Measurements from ENCODE around the gene ZNF408.
"Not testable (repeated sequence)": the region's sequence is repeated elsewhere in the genome, so short reads cannot be mapped to it uniquely, and the experiment has no call there.

The ZNF408 gene

DNA sequence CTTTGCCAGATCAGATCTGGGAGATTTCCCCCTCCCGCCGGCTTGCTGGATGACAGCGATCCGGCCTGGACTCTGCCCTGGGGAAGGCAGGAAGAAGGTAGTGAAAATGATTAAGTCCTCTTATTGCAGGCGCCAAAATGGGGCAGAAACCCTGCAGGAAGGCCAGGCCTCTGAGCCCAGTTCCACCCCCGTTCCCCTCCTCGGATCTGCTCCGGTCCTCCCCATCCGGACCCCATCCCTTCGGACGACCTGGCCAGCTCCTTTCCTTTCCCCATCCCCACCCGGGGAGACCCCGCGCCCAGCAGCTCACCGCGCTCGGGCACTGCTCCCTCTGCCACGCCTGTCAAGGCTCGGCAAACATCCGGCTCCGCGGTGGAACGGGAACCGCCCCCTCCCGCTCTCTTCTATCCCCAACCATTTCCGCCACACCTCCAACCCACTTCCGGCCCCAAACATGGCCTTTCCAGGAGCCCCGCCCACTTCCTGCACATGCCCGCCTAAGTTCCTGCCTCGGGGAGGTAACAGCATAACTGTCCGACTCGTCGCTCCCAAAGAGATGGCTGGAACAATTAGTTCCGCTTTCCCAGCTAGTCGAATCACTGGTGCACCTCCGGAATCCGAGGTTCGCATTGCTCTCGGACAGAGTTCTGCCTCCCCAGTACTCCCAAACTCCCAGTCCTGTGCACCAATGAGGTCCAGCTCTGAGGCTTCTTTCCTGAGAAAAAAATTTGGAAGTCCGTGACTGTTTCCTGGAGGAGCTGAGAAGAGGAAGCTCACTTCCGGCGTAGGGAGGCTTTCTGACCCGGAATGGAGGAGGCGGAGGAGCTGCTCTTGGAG is at the start of gene ZNF408, which contains the start of gene ARHGAP1:
Gene ZNF408 (plus strand): TSS at position 791 of the 837 bp plus-strand sequence. CDS start 17 bp downstream, at position 808.
Gene ARHGAP1 (minus strand): TSS at position 379 of the 837 bp plus-strand sequence. CDS start 4,512 bp downstream, outside the sequence.
- H3K9me3 Mint-ChIP-seq: no peaks in the 10 kb centered on the region
- H3K27ac Mint-ChIP-seq: peak within 1 kb of the TSS; percentile 99
- no peaks in the 10 kb centered on the region for H3K27me3 Mint-ChIP-seq
- H3K36me3 Mint-ChIP-seq: peaks cover 11% of the 10 kb centered on the region
- peaks cover 55% of the 10 kb centered on the region for H3K4me1 Mint-ChIP-seq
- peak within 1 kb of the TSS; percentile 100 for H3K4me3 Mint-ChIP-seq

DNA sequence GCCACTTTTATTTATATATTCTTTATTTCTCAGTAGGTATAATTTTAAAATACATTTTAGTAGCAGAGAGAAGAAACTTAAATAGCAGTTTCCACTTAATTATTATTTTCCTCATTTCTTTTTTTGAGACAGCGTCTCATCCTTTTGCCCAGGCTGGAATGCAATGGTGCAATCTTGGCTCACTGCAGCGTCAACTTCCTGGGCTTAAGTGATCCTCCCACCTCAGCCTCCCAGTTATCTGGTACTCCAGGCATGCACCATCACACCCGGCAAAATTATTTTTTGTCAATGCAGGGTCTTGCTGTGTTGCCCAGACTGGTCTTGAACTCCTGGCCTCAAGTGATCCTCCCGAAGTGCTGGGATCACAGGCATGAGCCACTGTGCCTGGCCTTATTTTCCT is 45.2 kb upstream of the ZNF408 start:
- Mint-ChIP-seq H3K4me3 (no peak overlapping the region), H3K9me3 (no peaks in the 10 kb centered on the region), H3K27ac (no peak overlapping the region), H3K36me3 (peaks cover 6% of the 10 kb centered on the region), H3K27me3 (no peaks in the 10 kb centered on the region), H3K4me1 (no peaks in the 10 kb centered on the region)

DNA sequence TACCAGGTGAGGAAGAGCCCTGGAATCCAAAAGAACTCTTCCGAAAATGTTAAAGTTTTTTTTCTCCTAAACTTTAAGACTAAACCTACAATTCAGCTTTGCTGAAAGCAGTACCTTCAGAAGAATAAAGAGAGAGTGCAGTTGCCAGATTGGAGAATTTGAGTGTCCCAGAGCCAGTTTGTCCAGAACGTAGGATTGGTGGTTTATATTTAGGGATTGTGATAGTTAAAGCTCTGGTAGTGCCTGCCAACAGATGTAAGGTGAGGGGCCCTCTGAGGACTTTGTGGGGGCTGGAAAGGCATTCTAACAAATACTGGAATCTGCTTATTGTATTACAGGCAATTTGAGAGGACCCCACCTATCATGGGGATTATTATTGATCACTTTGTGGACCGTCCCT is 43.6 kb upstream of the ZNF408 start:
- H3K4me1 Mint-ChIP-seq: no peaks in the 10 kb centered on the region
- no peaks in the 10 kb centered on the region for H3K27me3 Mint-ChIP-seq
- peaks cover 6% of the 10 kb centered on the region for H3K36me3 Mint-ChIP-seq
- H3K9me3 Mint-ChIP-seq: no peaks in the 10 kb centered on the region
- no peak overlapping the region for H3K4me3 Mint-ChIP-seq
- H3K27ac Mint-ChIP-seq: peak overlapping the region; percentile 4

DNA sequence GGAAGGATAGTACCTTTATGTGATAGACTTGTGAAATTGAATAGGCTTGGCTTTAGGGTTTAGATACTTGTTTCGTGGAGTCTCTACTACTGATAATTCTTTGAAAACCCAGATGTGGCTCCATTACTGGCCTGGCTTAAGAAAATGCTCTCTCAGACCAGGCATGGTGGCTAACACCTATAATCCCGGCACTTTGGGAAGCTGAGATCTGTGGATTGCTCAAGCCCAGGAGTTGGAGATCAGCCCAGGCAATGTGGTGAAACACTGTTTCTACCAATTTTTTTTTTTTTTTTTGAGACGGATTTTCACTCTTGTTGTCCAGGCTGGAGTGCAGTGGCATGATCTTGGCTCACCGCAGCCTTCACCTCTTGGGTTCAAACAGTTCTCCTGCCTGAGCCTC is 42.6 kb upstream of the ZNF408 start:
- no peaks in the 10 kb centered on the region for H3K9me3 Mint-ChIP-seq
- no peak overlapping the region for H3K4me3 Mint-ChIP-seq
- no peak overlapping the region for H3K27ac Mint-ChIP-seq
- H3K36me3 Mint-ChIP-seq: peaks cover 6% of the 10 kb centered on the region
- no peaks in the 10 kb centered on the region for H3K4me1 Mint-ChIP-seq
- H3K27me3 Mint-ChIP-seq: no peaks in the 10 kb centered on the region

DNA sequence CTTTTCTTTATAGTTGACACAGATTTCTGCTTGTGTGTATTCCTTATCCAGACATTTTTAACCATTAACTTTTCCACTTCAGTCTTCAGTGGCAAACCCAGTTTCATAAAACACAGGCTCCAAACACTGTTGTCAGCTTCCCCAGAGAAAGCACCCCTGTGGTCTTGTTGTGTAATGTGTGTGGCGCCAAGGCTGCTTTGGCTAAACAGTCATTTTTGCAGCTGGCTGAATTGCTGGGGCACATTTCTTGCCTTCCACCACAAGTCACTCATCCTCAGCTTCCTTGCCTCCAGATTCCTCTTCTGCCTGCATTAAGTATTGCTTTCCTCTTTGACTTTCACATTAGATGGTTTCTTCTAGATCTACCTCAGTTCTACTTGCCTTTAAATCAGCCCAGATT is 40.9 kb upstream of the ZNF408 start:
- Mint-ChIP-seq H3K27me3 (no peaks in the 10 kb centered on the region), H3K9me3 (no peaks in the 10 kb centered on the region), H3K36me3 (peaks cover 13% of the 10 kb centered on the region), H3K27ac (no peak overlapping the region), H3K4me3 (no peak overlapping the region), H3K4me1 (no peaks in the 10 kb centered on the region)

DNA sequence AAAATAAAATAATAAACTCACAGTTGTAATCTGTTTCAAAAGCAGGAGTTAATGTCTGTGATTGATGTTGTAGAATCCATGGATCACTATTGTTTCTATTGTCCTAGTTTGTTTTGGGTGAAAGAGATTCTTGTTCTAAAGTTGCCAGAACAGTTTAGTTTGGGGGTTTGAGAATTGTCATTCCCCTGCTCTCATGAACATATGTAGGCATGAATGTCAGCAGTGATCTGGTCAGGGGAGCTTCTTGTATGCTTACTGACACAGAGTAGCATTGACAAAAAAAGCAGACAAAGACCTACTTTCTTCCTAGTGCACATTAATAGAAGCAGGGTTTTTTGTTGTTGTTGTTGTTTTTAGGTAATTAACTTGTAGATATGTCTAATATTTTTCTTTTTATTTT is 39.0 kb upstream of the ZNF408 start:
- peaks cover 9% of the 10 kb centered on the region for H3K36me3 Mint-ChIP-seq
- no peaks in the 10 kb centered on the region for H3K9me3 Mint-ChIP-seq
- no peaks in the 10 kb centered on the region for H3K27me3 Mint-ChIP-seq
- H3K4me3 Mint-ChIP-seq: no peak overlapping the region
- H3K4me1 Mint-ChIP-seq: no peaks in the 10 kb centered on the region
- no peak overlapping the region for H3K27ac Mint-ChIP-seq

DNA sequence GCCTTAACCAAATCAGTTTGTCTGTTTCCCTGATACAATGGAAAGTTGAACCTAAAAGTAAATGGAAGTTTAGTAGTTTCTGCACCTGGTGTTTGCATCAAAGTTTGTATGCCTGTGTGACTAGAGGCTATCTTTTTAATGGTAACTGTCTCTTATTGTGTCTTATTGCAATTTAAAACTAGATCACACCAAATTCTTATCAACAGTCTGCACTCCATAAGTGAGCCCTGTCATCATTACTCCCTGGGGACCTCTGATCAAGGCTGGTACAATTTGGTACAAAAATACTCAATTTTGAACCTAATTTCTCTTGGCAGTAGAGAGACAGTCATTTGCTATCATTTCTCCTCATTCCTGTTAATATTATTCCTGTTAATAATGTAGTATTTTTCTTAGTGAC is 38.5 kb upstream of the ZNF408 start:
- Mint-ChIP-seq H3K4me3 (no peak overlapping the region), H3K27me3 (no peaks in the 10 kb centered on the region), H3K27ac (no peak overlapping the region), H3K9me3 (no peaks in the 10 kb centered on the region), H3K4me1 (no peaks in the 10 kb centered on the region), H3K36me3 (peaks cover 9% of the 10 kb centered on the region)

DNA sequence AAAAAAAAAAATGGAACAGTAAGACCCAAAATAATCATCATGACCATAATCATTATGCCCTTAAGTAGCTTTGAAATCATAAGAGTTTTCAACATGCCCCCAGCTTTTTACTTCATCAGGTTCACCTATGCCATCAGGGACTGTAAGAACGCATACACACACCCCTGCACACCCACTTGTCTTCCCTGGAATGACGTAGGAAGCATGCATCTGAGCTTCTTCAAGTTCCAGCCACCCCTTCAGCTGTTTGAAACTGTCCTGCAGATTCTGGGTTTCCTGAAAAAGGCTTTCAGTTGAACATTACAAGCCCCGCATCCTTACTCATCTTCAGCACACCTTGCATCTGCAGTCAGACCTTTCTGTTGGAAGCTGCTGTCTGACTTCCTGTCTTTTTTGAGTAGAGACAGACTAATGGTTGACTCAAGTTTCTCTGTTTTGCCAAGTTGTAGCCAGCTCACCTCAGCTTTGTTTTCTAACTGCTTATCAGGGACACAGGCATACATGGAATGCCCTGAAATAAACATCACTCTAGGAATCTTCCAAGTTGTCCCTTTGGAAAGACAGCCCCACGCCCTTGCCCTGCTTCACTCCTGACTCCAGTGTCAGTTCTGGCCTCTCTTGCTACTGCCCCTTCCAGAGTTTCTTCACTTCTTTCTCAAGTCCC is 37.4 kb upstream of the ZNF408 start:
- H3K4me1 Mint-ChIP-seq: no peaks in the 10 kb centered on the region
- H3K27me3 Mint-ChIP-seq: no peaks in the 10 kb centered on the region
- H3K9me3 Mint-ChIP-seq: no peaks in the 10 kb centered on the region
- H3K4me3 Mint-ChIP-seq: no peak overlapping the region
- no peak overlapping the region for H3K27ac Mint-ChIP-seq
- peaks cover 9% of the 10 kb centered on the region for H3K36me3 Mint-ChIP-seq

DNA sequence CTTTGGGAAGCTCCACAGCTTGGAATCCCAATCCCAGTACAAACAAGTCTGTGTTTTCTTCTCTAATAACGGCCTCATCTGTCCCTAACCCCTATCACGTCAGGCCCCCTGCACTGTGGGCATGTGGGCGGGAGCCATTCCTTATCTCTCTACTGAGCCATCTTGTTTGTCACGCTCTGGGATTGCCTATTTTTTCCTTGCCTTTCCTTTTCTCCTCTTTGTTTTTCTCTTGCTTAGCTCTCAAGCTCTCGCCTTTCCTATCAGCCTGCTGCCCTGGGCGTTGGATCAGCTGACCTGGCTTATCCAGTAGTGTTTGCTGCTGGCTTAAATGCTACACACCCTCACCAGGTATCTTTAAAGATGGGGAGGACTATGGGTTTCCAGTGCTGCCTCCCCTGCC is 36.2 kb upstream of the ZNF408 start:
- Mint-ChIP-seq H3K27me3 (no peaks in the 10 kb centered on the region), H3K27ac (no peak overlapping the region), H3K4me1 (peaks cover 7% of the 10 kb centered on the region), H3K9me3 (no peaks in the 10 kb centered on the region), H3K4me3 (no peak overlapping the region), H3K36me3 (peaks cover 14% of the 10 kb centered on the region)

DNA sequence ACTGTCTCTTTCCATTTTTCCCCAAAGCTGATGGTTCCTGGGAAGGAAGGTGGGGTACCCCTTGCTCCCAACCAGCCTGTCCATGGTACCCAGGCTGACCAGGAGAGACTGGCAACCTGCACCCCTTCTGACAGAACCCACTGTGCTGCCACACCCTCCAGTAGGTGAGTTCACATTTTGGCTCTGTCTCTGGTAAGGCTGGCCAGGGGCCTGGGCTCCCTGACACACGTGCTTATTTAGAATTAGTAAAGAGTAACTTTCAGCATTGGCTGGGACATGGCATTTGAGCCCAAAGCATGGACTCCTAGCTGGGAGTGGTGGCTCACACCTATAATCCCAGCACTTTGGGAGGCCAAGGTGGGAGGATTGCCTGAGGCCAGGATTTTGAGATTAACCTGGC is 35.5 kb upstream of the ZNF408 start:
- Mint-ChIP-seq H3K36me3 (peaks cover 13% of the 10 kb centered on the region), H3K9me3 (no peaks in the 10 kb centered on the region), H3K4me1 (peaks cover 14% of the 10 kb centered on the region), H3K27ac (no peak overlapping the region), H3K4me3 (no peak overlapping the region), H3K27me3 (no peaks in the 10 kb centered on the region)

DNA sequence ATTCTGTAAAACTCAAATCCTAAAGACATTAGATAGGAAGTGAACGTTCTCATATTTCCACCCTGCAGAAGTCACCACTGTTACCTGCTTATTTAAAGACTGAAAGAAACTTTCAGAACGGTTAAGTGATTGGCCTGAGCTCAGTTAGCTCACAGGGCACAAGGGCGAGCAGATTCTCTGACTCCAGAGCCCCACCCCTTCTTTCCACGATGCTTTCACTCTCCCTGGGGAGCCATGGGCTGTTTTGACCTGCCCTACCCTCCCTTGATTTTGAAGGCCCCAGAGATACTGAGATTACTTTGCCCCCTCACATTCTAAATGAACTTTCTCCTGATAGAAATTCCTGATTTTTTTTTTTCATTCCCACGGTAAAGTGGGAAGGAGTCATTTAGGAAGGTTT is 34.3 kb upstream of the ZNF408 start:
- Mint-ChIP-seq H3K36me3 (peaks cover 13% of the 10 kb centered on the region), H3K27me3 (no peaks in the 10 kb centered on the region), H3K9me3 (no peaks in the 10 kb centered on the region), H3K27ac (no peak overlapping the region), H3K4me3 (no peak overlapping the region), H3K4me1 (peaks cover 25% of the 10 kb centered on the region)

DNA sequence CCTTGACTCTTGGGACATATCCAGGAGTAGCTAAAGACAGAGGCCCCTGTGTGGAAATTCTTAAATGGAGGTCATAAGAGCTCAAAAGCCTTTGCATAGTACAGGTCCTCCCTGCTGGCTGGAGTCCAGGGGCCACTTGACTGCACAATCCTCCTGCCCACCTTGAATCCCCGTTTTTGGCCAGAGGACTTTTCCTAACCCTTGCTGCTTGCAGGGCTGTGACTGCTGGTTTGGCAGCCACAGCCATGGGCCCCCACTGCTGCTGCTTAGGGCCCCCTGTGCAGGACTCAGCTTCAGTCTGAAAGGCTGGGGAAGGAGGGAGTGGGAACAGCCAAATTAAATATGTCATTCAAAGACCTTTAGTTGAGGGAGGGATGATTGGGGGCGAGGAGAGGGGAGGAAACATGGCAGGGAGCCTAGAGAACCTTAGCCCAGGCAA is 33.8 kb upstream of the ZNF408 start:
- no peaks in the 10 kb centered on the region for H3K9me3 Mint-ChIP-seq
- H3K27me3 Mint-ChIP-seq: no peaks in the 10 kb centered on the region
- no peak overlapping the region for H3K4me3 Mint-ChIP-seq
- peaks cover 31% of the 10 kb centered on the region for H3K4me1 Mint-ChIP-seq
- peak overlapping the region; percentile 17 for H3K27ac Mint-ChIP-seq
- H3K36me3 Mint-ChIP-seq: peaks cover 13% of the 10 kb centered on the region

DNA sequence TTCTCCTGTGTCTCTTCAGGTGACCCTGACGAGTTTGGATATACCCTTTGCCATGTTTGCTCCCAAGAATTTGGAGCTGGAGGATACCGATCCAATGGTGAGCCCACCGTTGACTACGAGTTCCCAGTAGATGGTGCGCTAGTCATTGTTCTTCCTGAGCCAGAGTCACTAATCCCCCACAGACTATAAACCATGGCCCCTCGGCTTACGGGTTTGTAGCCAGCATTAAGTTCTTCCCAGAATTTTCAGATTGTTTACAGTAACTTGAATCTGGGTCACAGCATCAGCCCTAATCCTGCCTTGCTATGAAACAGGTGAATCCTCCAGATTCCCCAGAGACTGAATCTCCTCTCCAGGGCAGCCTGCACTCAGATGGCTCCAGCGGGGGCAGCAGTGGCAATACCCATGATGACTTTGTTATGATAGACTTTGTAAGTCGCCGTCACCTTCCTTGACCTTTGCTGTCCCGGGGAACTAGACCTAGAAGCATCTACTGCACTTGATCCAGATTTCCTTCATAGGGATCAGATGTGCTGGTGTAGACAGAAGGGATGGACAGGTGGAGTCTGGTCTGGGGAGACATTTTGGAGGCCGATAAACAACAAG is 32.2 kb upstream of the ZNF408 start:
- Mint-ChIP-seq H3K27me3 (no peaks in the 10 kb centered on the region), H3K36me3 (peaks cover 15% of the 10 kb centered on the region), H3K9me3 (no peaks in the 10 kb centered on the region), H3K27ac (peak overlapping the region; percentile 35), H3K4me3 (no peak overlapping the region), H3K4me1 (peaks cover 46% of the 10 kb centered on the region)

DNA sequence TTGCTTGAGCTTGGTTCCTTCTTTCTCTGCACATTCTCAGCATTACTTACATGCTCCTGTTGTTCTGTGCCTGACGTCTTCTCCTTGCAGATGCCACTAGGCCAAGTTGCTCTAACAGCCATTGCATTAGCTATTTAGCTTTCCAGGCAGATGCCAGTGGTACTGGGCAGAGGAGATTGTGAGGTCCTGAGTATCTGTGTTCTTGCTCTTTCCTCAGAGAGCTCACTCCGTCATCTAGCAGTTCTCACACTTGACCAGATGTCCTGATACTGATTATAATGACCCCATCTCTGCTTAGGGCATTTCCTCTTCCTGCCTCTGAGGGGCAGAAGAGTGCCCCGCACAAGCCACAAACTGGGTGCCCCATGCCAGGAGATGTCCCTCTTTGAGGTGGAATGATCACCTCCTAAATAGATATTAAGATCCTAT is 31.1 kb upstream of the ZNF408 start:
- Mint-ChIP-seq H3K4me1 (peaks cover 54% of the 10 kb centered on the region), H3K9me3 (no peaks in the 10 kb centered on the region), H3K27ac (peak overlapping the region; percentile 4), H3K4me3 (no peak overlapping the region), H3K27me3 (no peaks in the 10 kb centered on the region), H3K36me3 (peaks cover 10% of the 10 kb centered on the region)

DNA sequence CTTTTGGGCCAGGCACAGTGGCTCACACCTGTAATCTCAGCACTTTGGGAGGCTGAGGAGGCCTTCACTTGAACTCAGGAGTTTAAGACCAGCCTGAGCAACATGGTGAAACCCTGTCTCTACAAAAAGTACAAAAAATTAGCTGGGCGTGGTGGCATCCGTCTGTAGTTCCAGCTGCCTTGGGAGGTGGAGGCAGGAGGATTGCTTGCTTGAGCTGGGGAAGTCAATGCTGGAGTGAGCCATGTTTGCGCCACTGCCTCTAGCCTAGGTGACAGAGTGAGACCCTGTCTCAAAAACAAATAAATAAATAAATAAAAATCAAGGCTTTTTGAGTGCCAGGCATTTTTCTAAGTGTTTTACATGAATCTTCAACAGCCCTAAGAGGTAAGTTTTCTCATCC is 30.3 kb upstream of the ZNF408 start:
- H3K36me3 Mint-ChIP-seq, H3K27ac Mint-ChIP-seq, H3K27me3 Mint-ChIP-seq, H3K9me3 Mint-ChIP-seq: not testable (repeated sequence)
- Mint-ChIP-seq H3K4me1 (peaks cover 62% of the 10 kb centered on the region), H3K4me3 (peak overlapping the region; percentile 67)

DNA sequence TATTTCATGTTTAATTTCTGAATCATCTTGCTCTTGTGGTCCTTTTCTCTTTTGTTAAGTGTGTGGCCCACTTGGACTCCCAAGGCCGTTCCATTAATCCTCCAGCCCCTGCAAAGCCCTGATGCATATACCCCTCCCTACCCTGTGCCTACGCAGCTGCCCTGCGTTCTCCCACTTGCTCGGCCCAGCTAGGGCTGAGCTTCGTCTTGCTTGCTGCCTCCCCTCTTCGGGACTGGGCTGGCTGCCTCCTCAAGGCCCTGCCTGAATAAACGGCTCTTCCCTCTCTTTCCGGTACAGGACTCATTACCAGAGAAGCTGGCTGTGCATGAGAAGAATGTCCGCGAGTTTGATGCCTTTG is 28.9 kb upstream of the ZNF408 start:
- H3K9me3 Mint-ChIP-seq: no peaks in the 10 kb centered on the region
- H3K27ac Mint-ChIP-seq: peak overlapping the region; percentile 88
- H3K36me3 Mint-ChIP-seq: peaks cover 10% of the 10 kb centered on the region
- no peaks in the 10 kb centered on the region for H3K27me3 Mint-ChIP-seq
- peaks cover 74% of the 10 kb centered on the region for H3K4me1 Mint-ChIP-seq
- H3K4me3 Mint-ChIP-seq: no peak overlapping the region
